ENCODE results near the gene COA8. TPM values are rescaled to one million over a fixed set of nuclear protein-coding genes. Genes with fewer than 3 reads are reported as not detected.

COA8 gene
- total and polyA plus RNA-seq, 3 experiments from 2014 or later: 42.9 to 64.4 (median 43.5) TPM

- H3K4me3 Mint-ChIP-seq: peak overlapping the region in 4 of 7 donors; percentile 15 to 81 (median 38)
These were observed 31.1 kb upstream of the COA8 start for GRCh38 chr14:103531421-103532215.

DNA sequence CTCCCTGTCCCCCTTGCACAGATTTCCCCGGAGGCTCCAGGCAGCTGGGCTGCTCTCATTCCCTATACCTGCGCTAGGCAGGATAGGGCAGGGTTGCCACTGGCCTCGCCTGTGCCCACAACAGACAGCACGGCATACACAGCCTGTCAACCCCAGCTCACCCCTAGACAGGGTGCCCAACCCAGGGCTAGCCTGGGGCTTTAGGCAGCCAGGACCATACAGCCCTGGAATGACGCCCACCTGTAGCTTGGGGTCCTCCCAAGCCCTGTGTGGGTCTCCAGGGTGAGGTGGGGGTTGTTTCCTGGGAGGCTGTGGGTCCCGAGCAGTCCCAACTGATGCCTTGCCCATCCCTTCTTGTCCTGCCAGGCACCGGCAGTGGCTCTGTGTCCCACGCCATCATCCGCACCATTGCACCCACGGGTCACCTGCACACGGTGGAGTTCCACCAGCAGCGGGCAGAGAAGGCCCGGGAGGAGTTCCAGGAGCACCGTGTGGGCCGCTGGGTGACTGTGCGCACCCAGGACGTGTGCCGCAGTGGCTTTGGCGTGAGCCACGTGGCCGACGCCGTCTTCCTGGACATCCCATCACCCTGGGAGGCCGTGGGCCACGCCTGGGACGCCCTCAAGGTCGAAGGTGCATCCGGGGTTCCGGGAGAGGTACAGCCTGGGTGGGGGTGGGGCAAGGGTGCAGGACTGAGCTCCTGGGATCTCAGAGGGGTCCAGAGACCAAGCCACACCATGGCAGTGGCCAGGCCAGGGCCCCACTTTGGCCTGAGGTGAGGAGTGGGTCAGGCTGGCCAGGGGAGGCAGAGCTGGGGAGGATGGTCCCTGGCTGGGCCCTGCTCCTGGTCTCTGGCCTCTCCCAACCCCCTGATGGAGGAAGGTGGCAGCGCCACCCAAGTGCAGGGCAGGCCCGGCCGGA is 30.3 kb upstream of the COA8 start:
- H3K4me3 ChIP-seq (ENCODE audit: low read length): no peak overlapping the region
- Mint-ChIP-seq H3K27me3 (peaks cover 0 to 2% of the 10 kb centered on the region in 2 donors), H3K4me3 (peak overlapping the region in 2 of 7 donors; percentile 15 to 45), H3K27ac (no peak overlapping the region), H3K4me1 (peaks cover 13 to 40% (median 25%) of the 10 kb centered on the region in 3 donors), H3K36me3 (peaks cover 0 to 20% (median 0%) of the 10 kb centered on the region in 3 donors), H3K9me3 (no peaks in the 10 kb centered on the region)
- POLR2A ChIA-PET: interaction anchor here (1.4 to 1.5 kb wide), 2 partner anchors 11 to 29 kb away, joined by 3 to 5 read pairs; no protein-coding TSS in a partner anchor
- H3K27ac ChIP-seq (ENCODE audit: low read depth, low read length): no peak overlapping the region
- no peaks in the 10 kb centered on the region for H3K27me3 ChIP-seq (ENCODE audit: insufficient read depth, low read length, poor library complexity, severe bottlenecking)
- CTCF ChIA-PET: interaction anchor here (1.8 kb wide), 1 partner anchor 11 kb away, joined by 4 read pairs; no protein-coding TSS in a partner anchor
- peaks cover 34% of the 10 kb centered on the region for H3K4me1 ChIP-seq (ENCODE audit: insufficient read depth, low read length)
- H3K36me3 ChIP-seq (ENCODE audit: insufficient read depth, low read length): no peaks in the 10 kb centered on the region
- no peaks in the 10 kb centered on the region for H3K9me3 ChIP-seq (ENCODE audit: low read length)
- no peak for DNase-seq

More at GRCh38 chr14:103531421-103532215, 31.1 kb upstream of the COA8 start:
- H3K27ac ChIP-seq (ENCODE audit: low read depth, low read length): no peak overlapping the region
- POLR2A ChIA-PET: interaction anchor here (1.4 to 1.5 kb wide), 2 partner anchors 10 to 30 kb away, joined by 3 to 5 read pairs; no protein-coding TSS in a partner anchor
- DNase-seq: no peak
- CTCF ChIA-PET: interaction anchor here (1.1 to 1.8 kb wide), 4 partner anchors 10 to 32 kb away, joined by 3 to 4 read pairs (median 4); no protein-coding TSS in a partner anchor
- no peak overlapping the region for H3K4me3 ChIP-seq (ENCODE audit: low read length)
- H3K27me3 ChIP-seq (ENCODE audit: insufficient read depth, low read length, poor library complexity, severe bottlenecking): no peaks in the 10 kb centered on the region
- peaks cover 0 to 2% of the 10 kb centered on the region in 2 donors for H3K27me3 Mint-ChIP-seq
- H3K9me3 Mint-ChIP-seq: no peaks in the 10 kb centered on the region
- no peaks in the 10 kb centered on the region for H3K36me3 ChIP-seq (ENCODE audit: insufficient read depth, low read length)
- no peaks in the 10 kb centered on the region for H3K9me3 ChIP-seq (ENCODE audit: low read length)
- H3K36me3 Mint-ChIP-seq: peaks cover 0 to 20% (median 0%) of the 10 kb centered on the region in 3 donors
- peaks cover 13 to 45% (median 31%) of the 10 kb centered on the region in 3 donors for H3K4me1 Mint-ChIP-seq
- peak overlapping the region in 2 of 8 donors; percentile 38 to 89 for H3K27ac Mint-ChIP-seq
- peaks cover 34% of the 10 kb centered on the region for H3K4me1 ChIP-seq (ENCODE audit: insufficient read depth, low read length)

DNA sequence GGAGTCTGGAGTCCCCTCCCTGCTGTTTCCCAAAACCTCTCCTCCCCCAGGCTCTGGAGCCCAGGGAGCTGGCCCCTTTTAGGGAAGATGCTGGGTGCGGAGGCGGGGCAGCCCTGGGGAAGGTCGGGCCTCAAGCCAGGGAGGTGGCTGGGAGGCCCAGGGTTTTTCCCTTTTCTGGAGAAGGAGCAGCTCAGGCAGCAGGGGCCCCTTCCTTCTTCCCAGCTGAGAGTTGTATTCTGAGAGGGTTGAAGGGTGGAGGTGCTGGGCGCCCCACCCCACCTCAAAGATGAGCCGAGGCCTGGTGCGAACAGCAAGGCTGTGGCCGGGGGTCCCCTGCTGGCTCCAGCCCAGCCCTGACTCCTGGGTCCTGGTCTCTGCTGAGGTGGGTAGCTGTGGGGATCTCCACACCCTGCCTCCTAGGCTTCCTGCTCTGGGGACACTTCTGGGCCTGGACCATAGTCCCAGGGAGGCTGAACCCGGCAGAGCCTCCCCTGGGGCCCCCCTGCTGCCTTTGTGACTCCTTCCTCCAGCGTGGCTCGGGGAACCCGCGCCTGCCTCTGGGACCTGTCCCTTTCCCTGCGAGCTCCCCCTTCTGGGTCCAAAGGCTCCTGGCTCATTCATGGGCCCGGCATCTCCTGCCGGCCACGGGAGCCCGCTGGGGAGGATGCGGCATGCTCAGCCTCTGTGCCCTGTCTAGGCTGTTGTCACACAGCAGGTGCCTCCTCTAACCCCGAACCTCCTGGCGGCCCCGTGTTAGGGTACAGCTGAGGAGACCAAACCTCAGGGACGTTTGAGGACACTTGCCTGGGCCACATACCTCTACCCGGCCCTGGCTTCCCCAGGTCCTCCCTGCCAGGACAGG is 29.4 kb upstream of the COA8 start:
- Histone ChIP-seq H3K27me3 (ENCODE audit: insufficient read depth, low read length, poor library complexity, severe bottlenecking) (no peaks in the 10 kb centered on the region), H3K4me3 (ENCODE audit: low read length) (no peak overlapping the region), H3K36me3 (ENCODE audit: insufficient read depth, low read length) (no peaks in the 10 kb centered on the region), H3K9me3 (ENCODE audit: low read length) (no peaks in the 10 kb centered on the region), H3K27ac (ENCODE audit: low read depth, low read length) (no peak overlapping the region), H3K4me1 (ENCODE audit: insufficient read depth, low read length) (peaks cover 28% of the 10 kb centered on the region)
- ChIA-PET CTCF (interaction anchor here (1.0 kb wide), 1 partner anchor 12 kb away, joined by 4 read pairs; no protein-coding TSS in a partner anchor), POLR2A (interaction anchor here (1.5 kb wide), 1 partner anchor 28 kb away, joined by 3 read pairs; no protein-coding TSS in a partner anchor)
- Mint-ChIP-seq H3K27ac (no peak overlapping the region), H3K36me3 (peaks cover 0 to 20% (median 0%) of the 10 kb centered on the region in 3 donors), H3K4me3 (no peak overlapping the region), H3K9me3 (no peaks in the 10 kb centered on the region), H3K4me1 (peaks cover 13 to 34% (median 20%) of the 10 kb centered on the region in 3 donors), H3K27me3 (peaks cover 0 to 2% of the 10 kb centered on the region in 2 donors)
- no peak for DNase-seq

- Mint-ChIP-seq H3K4me1 (peaks cover 13 to 28% (median 18%) of the 10 kb centered on the region in 3 donors), H3K4me3 (no peak overlapping the region), H3K9me3 (no peaks in the 10 kb centered on the region), H3K27ac (no peak overlapping the region), H3K36me3 (peaks cover 0 to 19% (median 0%) of the 10 kb centered on the region in 3 donors), H3K27me3 (peaks cover 0 to 2% of the 10 kb centered on the region in 2 donors)
- no peak for DNase-seq
- CTCF ChIA-PET: interaction anchor here (1.0 kb wide), 1 partner anchor 11 kb away, joined by 4 read pairs; no protein-coding TSS in a partner anchor
- H3K27ac ChIP-seq (ENCODE audit: low read depth, low read length): no peak overlapping the region
- no peaks in the 10 kb centered on the region for H3K9me3 ChIP-seq (ENCODE audit: low read length)
- POLR2A ChIA-PET: no interaction called here
- H3K4me3 ChIP-seq (ENCODE audit: low read length): no peak overlapping the region
- peaks cover 25% of the 10 kb centered on the region for H3K4me1 ChIP-seq (ENCODE audit: insufficient read depth, low read length)
- no peaks in the 10 kb centered on the region for H3K36me3 ChIP-seq (ENCODE audit: insufficient read depth, low read length)
- no peaks in the 10 kb centered on the region for H3K27me3 ChIP-seq (ENCODE audit: insufficient read depth, low read length, poor library complexity, severe bottlenecking)
These were observed 28.7 kb upstream of the COA8 start for GRCh38 chr14:103533999-103534575.

- Mint-ChIP-seq H3K9me3 (no peaks in the 10 kb centered on the region), H3K36me3 (peaks cover 0 to 16% (median 0%) of the 10 kb centered on the region in 3 donors), H3K27ac (no peak overlapping the region), H3K4me3 (no peak overlapping the region), H3K27me3 (peaks cover 0 to 2% of the 10 kb centered on the region in 2 donors), H3K4me1 (peaks cover 10 to 24% (median 15%) of the 10 kb centered on the region in 3 donors)
- Histone ChIP-seq H3K4me1 (ENCODE audit: insufficient read depth, low read length) (peaks cover 20% of the 10 kb centered on the region), H3K9me3 (ENCODE audit: low read length) (no peaks in the 10 kb centered on the region), H3K36me3 (ENCODE audit: insufficient read depth, low read length) (no peaks in the 10 kb centered on the region), H3K27ac (ENCODE audit: low read depth, low read length) (no peak overlapping the region), H3K4me3 (ENCODE audit: low read length) (no peak overlapping the region), H3K27me3 (ENCODE audit: insufficient read depth, low read length, poor library complexity, severe bottlenecking) (no peaks in the 10 kb centered on the region)
- DNase-seq: no peak
- CTCF ChIA-PET: interaction anchor here (1.0 kb wide), 1 partner anchor 11 kb away, joined by 4 read pairs; no protein-coding TSS in a partner anchor
- POLR2A ChIA-PET: no interaction called here
These were observed 28.1 kb upstream of the COA8 start for GRCh38 chr14:103534576-103535061.

DNA sequence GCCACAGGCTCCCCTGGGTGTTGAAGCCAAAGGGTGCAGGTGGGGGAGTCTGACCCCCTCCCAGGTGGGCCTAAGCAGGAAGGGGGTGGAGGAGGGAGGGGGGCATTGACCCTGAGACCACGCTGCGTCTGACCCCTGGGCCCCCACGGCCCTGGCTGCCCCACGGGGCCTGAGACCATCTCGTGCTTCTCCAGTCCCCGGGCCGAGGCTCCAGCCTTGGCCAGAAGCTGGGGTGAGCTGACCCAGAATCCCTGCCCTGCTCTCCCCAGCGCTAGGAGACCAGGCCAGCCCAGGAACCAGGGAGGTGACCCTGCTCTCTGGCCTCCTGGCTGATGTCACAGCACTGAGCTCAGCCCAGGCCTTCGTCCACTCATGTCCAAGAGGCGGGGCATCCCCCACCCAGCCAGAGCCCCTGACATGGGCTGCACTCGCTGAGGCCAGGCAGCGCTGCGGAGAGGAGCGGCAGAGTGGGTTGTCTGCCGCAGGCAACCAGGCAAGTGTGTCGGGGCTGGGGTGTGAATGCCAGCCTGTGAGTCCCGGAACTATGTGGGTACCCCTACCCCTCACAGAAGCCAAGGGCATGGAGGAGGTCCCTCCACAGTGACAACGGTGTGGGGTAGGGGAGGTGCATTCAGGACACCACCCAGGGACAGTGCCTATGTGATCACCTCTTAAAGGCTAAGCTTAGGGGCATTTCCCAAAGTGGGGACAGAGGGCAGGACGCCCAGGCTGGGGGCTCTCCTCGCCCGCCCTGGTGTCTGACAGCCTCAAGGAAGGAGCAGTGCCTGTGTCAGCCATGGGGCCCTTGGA is 27.5 kb upstream of the COA8 start:
- H3K27ac Mint-ChIP-seq: no peak overlapping the region
- POLR2A ChIA-PET: no interaction called here

More for the DNA sequence above, 27.5 kb upstream of the COA8 start:
- Mint-ChIP-seq H3K4me3 (no peak overlapping the region), H3K4me1 (peaks cover 3 to 17% (median 8%) of the 10 kb centered on the region in 3 donors), H3K9me3 (no peaks in the 10 kb centered on the region), H3K27me3 (peaks cover 0 to 2% of the 10 kb centered on the region in 2 donors), H3K36me3 (peaks cover 0 to 14% (median 0%) of the 10 kb centered on the region in 3 donors)
- Histone ChIP-seq H3K4me1 (ENCODE audit: insufficient read depth, low read length) (peaks cover 14% of the 10 kb centered on the region), H3K4me3 (ENCODE audit: low read length) (no peak overlapping the region), H3K9me3 (ENCODE audit: low read length) (no peaks in the 10 kb centered on the region), H3K27me3 (ENCODE audit: insufficient read depth, low read length, poor library complexity, severe bottlenecking) (no peaks in the 10 kb centered on the region), H3K36me3 (ENCODE audit: insufficient read depth, low read length) (no peaks in the 10 kb centered on the region), H3K27ac (ENCODE audit: low read depth, low read length) (no peak overlapping the region)
- CTCF ChIA-PET: no interaction called here
- no peak for DNase-seq
